ENCODE measurements around the gene KLHL28.

The KLHL28 gene

GRCh38 chr14:44959538-44959937 lies 2.2 kb downstream of the KLHL28 start:
- no peak for DNase-seq

GRCh38 chr14:44956866-44957265 lies 4.9 kb downstream of the KLHL28 start:
- DNase-seq: no peak

- no peak for DNase-seq
Measured at GRCh38 chr14:44955528-44955927, 6.2 kb downstream of the KLHL28 start.

GRCh38 chr14:44954750-44955149 lies 7.0 kb downstream of the KLHL28 start:
- no peak for DNase-seq

- no peak for DNase-seq
Measured at GRCh38 chr14:44952391-44953110, 9.2 kb downstream of the KLHL28 start.

GRCh38 chr14:44951051-44951450 lies 10.7 kb downstream of the KLHL28 start:
- no peak for DNase-seq

GRCh38 chr14:44945264-44945663 lies 16.5 kb downstream of the KLHL28 start:
- DNase-seq: no peak

GRCh38 chr14:44944107-44944506 lies 17.6 kb downstream of the KLHL28 start:
- DNase-seq: no peak

- DNase-seq: no peak
Measured at GRCh38 chr14:44942436-44942835, 19.3 kb downstream of the KLHL28 start.

- no peak for DNase-seq
Measured at GRCh38 chr14:44941591-44941990, 20.2 kb downstream of the KLHL28 start.

GRCh38 chr14:44940944-44941343 lies 20.8 kb downstream of the KLHL28 start:
- DNase-seq: no peak

GRCh38 chr14:44940211-44940610 lies 21.5 kb downstream of the KLHL28 start:
- no peak for DNase-seq

GRCh38 chr14:44937547-44937946 lies 24.2 kb downstream of the KLHL28 start:
- no peak for DNase-seq

- DNase-seq: no peak
Measured at GRCh38 chr14:44935155-44935554, 26.6 kb downstream of the KLHL28 start.

GRCh38 chr14:44928793-44929192 lies 33.0 kb downstream of the KLHL28 start:
- no peak for DNase-seq

- DNase-seq: no peak
Measured at GRCh38 chr14:44914849-44915248, 46.9 kb downstream of the KLHL28 start.

- DNase-seq: no peak
Measured at GRCh38 chr14:44912041-44912869, 49.5 kb downstream of the KLHL28 start.

GRCh38 chr14:44910821-44911220 lies 50.9 kb downstream of the KLHL28 start:
- no peak for DNase-seq

- no peak for DNase-seq
Measured at GRCh38 chr14:44901696-44902095, 60.1 kb downstream of the KLHL28 start.

- no peak for DNase-seq
Measured at GRCh38 chr14:44898551-44898950, 63.2 kb downstream of the KLHL28 start.

GRCh38 chr14:44897845-44898151 lies 63.9 kb downstream of the KLHL28 start:
- peak in 1 of 2 experiments; percentile 50 for DNase-seq

GRCh38 chr14:44897041-44897844 lies 64.5 kb downstream of the KLHL28 start:
- peak; percentile 92 to 93 for DNase-seq

GRCh38 chr14:44896275-44897040 lies 65.3 kb downstream of the KLHL28 start:
- DNase-seq: no peak
